ENCODE measurements around the gene MLN.

The MLN gene

DNA sequence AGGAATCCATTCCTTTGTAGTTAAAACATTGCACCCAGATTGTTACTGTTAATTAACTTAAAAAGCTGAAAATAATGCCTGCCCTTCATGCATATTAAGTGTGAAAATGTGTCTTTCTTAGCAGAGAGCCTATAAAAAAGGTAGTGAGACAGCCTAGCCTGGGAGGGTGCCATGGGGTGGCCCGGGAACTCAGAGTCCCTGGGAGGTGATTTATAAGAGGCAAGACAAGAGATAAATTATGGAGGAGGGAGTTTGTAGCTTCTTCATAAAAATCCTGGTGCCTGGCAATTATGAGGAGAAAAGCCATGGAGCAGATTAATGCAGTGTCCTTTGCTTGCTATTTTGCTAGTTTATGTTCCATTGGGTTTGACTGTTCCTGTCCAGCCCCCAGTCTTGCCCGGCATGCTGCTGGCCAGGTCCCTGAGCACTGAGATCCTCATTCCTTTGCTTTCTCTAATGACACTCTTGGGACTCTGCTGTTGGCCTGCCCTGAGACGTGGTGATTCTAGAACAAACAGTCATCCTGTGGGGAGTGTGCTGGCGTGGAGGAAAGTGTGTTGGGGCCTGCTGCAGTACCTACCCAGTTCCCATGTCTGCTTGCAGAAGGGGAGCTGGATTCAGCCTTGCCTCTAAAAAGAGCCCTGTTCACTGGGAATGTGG, 4.2 kb downstream of the MLN start:
- Mint-ChIP-seq H3K27ac (no peak overlapping the region), H3K27me3 (peaks cover 25 to 73% of the 10 kb centered on the region in 2 donors), H3K4me3 (no peak overlapping the region), H3K9me3 (no peaks in the 10 kb centered on the region), H3K4me1 (ENCODE audit: low read depth in 2 of 2) (no peaks in the 10 kb centered on the region), H3K36me3 (ENCODE audit: insufficient read depth) (no peaks in the 10 kb centered on the region)
- DNase-seq (no peak), ATAC-seq (replicated peaks) (no peak)

DNA sequence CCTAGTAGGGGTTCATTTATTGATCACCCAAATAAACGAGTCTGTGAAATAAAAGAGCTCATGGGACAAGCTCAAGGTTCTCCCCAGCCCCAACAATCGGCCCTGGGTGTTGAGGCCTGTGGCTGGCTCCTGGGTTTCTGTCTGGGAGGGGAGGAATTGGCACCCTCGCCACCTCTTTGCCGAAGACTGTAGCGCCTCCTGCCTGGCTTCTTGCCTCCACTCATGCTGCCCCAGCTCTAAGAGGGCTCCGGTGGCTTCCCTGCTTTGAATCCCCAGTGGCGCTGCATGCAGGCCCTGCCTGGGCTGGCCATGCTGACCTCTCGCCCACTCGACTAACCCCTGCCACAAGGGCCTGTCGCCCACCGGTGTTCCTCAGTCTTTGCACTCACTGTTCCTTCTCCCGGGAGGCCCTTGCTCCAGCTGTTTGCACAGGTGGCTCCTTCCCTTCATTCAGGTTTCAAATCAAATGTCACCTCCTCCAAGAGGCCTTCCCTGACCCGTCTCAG, 5.4 kb downstream of the MLN start:
- Mint-ChIP-seq H3K27me3 (peaks cover 19 to 67% of the 10 kb centered on the region in 2 donors), H3K36me3 (ENCODE audit: insufficient read depth) (no peaks in the 10 kb centered on the region), H3K4me3 (no peak overlapping the region), H3K27ac (no peak overlapping the region), H3K4me1 (ENCODE audit: low read depth in 2 of 2) (no peaks in the 10 kb centered on the region), H3K9me3 (no peaks in the 10 kb centered on the region)
- no peak for ATAC-seq (replicated peaks)
- no peak for DNase-seq

DNA sequence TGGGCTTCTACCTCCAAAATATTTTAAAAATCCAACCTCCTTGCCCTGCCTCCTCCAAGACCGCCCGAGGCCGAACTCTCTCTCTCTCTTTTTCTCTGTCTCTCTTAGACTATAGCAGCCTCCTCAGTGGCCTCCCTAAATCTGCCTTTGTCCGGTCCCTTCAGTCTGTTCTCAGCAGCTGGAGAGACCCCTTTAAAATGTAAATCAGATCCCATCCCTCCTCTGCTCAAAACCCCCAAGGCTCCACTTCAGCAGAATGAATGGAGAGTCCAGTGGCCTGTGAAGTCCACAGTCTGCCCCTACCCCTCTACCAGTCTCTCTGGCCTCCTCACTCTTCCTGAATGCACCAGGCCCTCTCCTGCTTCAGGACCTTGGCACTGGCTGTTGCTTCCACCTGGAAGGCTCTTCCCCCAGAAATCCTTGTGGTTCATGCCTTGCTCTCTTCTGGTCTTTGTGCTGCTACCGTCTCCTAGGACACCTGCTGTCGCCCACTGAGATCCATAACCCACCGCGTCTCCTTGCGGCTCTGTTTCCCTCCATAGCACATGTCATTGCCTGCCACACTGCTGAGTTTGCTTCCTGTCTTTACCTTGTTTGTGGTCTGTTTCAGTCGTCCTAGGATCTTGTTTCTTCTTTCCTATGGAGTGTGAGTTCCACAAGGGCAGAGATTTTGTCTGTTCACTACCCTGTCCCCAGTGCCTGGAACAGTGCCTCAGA, 6.0 kb downstream of the MLN start:
- Mint-ChIP-seq H3K27me3 (peaks cover 19 to 63% of the 10 kb centered on the region in 2 donors), H3K27ac (no peak overlapping the region), H3K4me3 (no peak overlapping the region), H3K36me3 (ENCODE audit: insufficient read depth) (no peaks in the 10 kb centered on the region), H3K9me3 (no peaks in the 10 kb centered on the region), H3K4me1 (ENCODE audit: low read depth in 2 of 2) (no peaks in the 10 kb centered on the region)
- DNase-seq = no peak
- ATAC-seq (replicated peaks) = no peak

DNA sequence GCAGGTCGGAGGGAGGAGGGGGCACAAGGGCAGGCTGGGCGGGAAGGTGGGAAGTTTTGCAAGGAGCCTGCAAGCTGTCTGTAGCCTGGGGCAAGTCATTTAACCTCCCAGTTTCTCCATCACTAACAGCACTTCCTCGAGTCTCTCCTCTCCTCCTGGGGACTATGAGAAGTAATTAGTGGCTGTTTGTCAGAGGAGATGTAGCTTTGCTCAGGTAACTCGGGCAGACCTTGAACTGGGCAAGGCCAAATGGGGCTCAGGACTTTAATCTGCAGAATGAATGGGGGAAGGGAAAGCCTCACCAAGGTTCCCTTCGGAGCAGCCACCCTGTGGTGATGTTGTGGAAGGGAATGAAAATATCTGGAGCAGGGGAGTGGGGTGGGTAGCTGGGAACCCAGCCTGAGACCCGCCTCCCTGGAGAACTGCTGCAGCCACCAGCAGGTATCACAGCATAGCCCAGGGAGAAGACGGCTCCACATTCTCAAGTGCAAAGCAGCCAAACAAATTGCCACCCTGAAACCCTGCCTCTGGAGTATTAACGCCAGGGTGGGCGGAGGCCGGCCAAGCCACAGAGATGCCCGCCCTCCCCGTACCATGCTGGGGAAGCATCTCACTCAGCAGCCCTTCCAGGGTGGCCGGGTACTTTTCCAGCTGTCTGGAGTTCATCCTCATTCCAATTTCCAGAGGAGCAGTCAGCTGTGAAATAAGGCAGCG, 8.7 kb downstream of the MLN start:
- Mint-ChIP-seq H3K4me3 (no peak overlapping the region), H3K27ac (no peak overlapping the region), H3K36me3 (ENCODE audit: insufficient read depth) (no peaks in the 10 kb centered on the region), H3K27me3 (peaks cover 19 to 47% of the 10 kb centered on the region in 2 donors), H3K4me1 (ENCODE audit: low read depth in 2 of 2) (peaks cover 0 to 2% of the 10 kb centered on the region in 2 donors), H3K9me3 (no peaks in the 10 kb centered on the region)
- no peak for DNase-seq
- no peak for ATAC-seq (replicated peaks)

DNA sequence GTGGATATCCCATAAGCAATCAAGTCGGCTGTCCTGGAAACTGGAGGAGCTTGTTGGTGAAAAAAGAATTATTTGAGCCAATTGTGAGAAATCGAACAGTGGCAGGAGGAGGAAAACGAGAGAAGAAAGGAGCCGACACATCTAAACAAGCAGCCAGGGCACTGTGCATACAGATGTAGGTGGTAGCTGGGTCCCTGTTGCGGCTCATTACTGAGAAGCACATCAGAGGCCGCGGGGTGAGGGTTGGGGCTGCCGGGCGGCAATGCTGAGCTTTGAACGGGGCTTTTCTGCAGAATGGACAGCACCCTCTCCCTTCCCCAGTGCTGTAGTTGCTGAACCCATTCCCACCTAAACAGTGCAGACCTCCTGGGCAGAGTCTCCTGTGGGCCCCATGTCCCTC, 10.8 kb downstream of the MLN start:
- H3K27ac Mint-ChIP-seq = no peak overlapping the region
- H3K4me3 Mint-ChIP-seq = no peak overlapping the region
- peaks cover 9 to 26% of the 10 kb centered on the region in 2 donors for H3K27me3 Mint-ChIP-seq
- ATAC-seq (replicated peaks) (no peak), DNase-seq (no peak)
- no peaks in the 10 kb centered on the region for H3K9me3 Mint-ChIP-seq
- H3K36me3 Mint-ChIP-seq (ENCODE audit: insufficient read depth) = peaks cover 9% of the 10 kb centered on the region
- peaks cover 10 to 11% of the 10 kb centered on the region in 2 donors for H3K4me1 Mint-ChIP-seq (ENCODE audit: low read depth in 2 of 2)

DNA sequence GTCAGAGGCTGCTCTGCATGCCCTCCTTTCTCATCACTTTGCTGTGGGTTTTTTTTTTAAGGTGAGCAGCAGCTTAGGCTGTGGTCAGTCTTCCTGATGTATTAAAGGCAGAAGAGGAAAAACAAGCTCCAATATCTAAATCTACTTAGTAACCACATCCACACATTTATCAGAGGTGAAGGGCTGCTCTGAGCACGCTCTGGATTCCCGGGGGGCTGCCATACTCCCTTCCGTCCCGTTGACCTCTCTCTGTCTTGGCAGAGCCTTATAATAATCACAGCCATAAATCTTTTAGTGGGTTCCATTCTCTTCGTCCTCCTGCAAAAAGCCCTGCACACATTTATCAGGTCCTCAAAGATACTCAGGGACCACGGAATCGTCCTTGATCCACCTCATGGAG, 12.2 kb downstream of the MLN start:
- H3K27me3 Mint-ChIP-seq = peaks cover 0 to 13% of the 10 kb centered on the region in 2 donors
- no peaks in the 10 kb centered on the region for H3K9me3 Mint-ChIP-seq
- DNase-seq (no peak), ATAC-seq (replicated peaks) (no peak)
- peaks cover 22 to 23% of the 10 kb centered on the region in 2 donors for H3K4me1 Mint-ChIP-seq (ENCODE audit: low read depth in 2 of 2)
- no peak overlapping the region for H3K27ac Mint-ChIP-seq
- no peak overlapping the region for H3K4me3 Mint-ChIP-seq
- peaks cover 13% of the 10 kb centered on the region for H3K36me3 Mint-ChIP-seq (ENCODE audit: insufficient read depth)

DNA sequence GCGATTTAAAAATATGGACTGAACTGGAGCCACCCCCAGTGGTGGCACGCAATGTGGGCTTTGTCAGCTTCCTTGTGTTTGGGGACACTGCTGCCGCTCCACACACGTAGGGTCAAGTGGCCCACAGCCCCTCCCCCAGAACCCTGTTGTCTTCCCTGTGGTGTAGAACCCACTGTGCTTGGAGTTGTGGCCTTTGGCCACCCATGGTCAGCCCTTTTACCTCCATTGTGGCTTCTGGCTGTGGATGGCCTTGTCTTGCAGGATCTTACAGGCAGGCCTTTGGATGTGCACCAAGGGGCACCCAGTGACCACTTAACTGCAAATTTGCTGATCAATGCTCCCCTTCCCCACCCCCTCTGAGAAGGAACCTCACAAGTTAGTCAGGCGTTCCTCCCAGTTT, 12.9 kb downstream of the MLN start:
- Mint-ChIP-seq H3K36me3 (ENCODE audit: insufficient read depth) (peaks cover 15% of the 10 kb centered on the region), H3K27me3 (peaks cover 0 to 7% of the 10 kb centered on the region in 2 donors), H3K9me3 (no peaks in the 10 kb centered on the region), H3K27ac (no peak overlapping the region), H3K4me3 (no peak overlapping the region), H3K4me1 (ENCODE audit: low read depth in 2 of 2) (peaks cover 29 to 30% of the 10 kb centered on the region in 2 donors)
- DNase-seq (no peak), ATAC-seq (replicated peaks) (no peak)

DNA sequence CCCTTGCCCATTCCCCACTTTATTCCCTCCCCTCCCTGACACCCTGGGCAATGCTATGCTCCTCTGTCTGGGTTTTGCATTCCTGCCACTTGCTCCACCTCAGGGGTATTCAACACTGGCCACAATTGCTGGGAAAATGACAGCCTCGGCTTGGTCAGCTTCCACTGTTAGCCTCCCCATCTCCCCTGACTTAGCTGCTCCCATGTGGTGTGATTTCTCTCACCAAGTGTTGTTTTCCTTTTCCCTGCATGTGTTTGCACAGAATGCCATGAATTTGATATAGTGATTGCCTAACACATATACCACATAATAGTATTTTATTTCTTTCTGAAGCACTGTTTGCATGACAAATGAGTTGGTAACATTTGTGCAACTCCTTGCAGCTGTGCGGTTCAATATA, 13.4 kb downstream of the MLN start:
- ATAC-seq (replicated peaks) (no peak), DNase-seq (no peak)
- Mint-ChIP-seq H3K4me3 (peak overlapping the region; percentile 17 to 28), H3K27ac (no peak overlapping the region), H3K9me3 (no peaks in the 10 kb centered on the region), H3K36me3 (ENCODE audit: insufficient read depth) (peaks cover 19% of the 10 kb centered on the region), H3K4me1 (ENCODE audit: low read depth in 2 of 2) (peaks cover 30 to 35% of the 10 kb centered on the region in 2 donors), H3K27me3 (peaks cover 0 to 7% of the 10 kb centered on the region in 2 donors)

DNA sequence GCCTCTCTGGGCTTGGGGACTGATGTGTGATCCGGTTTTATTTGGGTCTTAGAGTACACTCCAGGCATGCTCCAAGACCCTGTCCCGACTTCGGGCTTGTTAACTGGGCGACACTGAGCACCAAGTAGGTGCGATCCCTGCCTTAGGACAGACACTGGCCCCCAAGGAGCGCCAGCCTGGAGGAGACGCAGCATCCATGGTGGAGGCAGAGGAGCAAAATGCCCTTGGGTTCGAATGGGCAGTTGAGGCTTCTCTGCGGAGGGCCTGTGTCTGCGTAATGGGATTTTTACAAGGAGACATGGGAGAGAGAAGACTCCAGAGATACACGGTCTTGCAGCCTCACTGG, 14.3 kb downstream of the MLN start:
- no peak for DNase-seq
- H3K4me3 Mint-ChIP-seq = peak overlapping the region; percentile 76 to 79
- H3K27me3 Mint-ChIP-seq = peaks cover 0 to 7% of the 10 kb centered on the region in 2 donors
- peaks cover 39 to 44% of the 10 kb centered on the region in 2 donors for H3K4me1 Mint-ChIP-seq (ENCODE audit: low read depth in 2 of 2)
- H3K9me3 Mint-ChIP-seq = no peaks in the 10 kb centered on the region
- peaks cover 27% of the 10 kb centered on the region for H3K36me3 Mint-ChIP-seq (ENCODE audit: insufficient read depth)
- no peak for ATAC-seq (replicated peaks)
- peak overlapping the region; percentile 64 to 70 for H3K27ac Mint-ChIP-seq

DNA sequence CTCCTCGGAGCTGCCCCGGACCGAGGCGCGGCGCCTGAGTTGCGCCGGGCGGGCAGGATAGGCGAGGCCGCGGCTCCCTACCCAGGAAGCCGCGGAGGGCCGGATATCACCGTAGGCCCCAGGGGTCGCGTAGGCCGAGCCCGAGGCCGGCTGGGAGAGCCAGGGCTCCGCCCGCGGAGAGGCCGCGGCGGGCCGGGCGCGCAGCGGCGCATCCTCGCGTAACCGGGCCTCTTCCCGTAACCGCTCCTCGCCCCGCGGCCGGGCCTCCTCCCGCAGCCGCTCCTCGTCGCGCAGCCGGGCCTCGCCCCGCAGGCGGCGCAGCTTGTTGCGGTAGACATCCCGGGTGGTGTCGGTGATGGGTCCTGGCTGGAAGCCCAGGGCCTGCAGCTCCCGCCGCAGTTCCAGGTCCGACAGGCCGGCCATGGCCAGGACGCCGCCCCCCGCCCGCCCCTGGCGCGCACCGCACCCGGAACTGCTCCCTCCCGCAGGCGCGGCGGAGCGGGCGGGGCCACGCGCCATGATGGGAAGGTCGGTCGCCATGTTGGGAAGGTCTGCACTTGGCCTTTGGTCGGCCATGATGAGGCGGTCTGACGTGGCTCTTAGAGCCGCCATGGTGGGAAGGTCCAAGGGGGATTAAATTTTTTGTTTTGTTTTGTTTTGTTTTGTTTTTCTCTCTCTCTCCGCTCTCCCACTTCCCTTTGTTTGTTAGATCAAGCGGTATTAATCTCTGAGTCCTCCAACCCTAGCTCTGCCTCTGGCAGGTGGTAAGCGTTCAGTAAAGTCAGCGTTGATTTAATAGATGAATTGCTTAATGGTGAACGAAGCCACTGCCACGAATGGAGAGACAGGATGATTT, 14.9 kb downstream of the MLN start, which contains the start of gene LEMD2:
Gene LEMD2, minus strand, starts transcription at position 437 of the 856 bp plus-strand sequence. Its CDS starts 14 bp downstream, at position 423.
- peak within 1 kb of the TSS; percentile 93 to 94 for H3K27ac Mint-ChIP-seq
- peak; percentile 92 to 95 (median 95) for DNase-seq
- ATAC-seq (replicated peaks) = peak; percentile 88
- peaks cover 0 to 7% of the 10 kb centered on the region in 2 donors for H3K27me3 Mint-ChIP-seq
- H3K9me3 Mint-ChIP-seq = no peaks in the 10 kb centered on the region
- peaks cover 31% of the 10 kb centered on the region for H3K36me3 Mint-ChIP-seq (ENCODE audit: insufficient read depth)
- H3K4me1 Mint-ChIP-seq (ENCODE audit: low read depth in 2 of 2) = peaks cover 41 to 49% of the 10 kb centered on the region in 2 donors
- peak within 1 kb of the TSS; percentile 86 to 88 for H3K4me3 Mint-ChIP-seq

DNA sequence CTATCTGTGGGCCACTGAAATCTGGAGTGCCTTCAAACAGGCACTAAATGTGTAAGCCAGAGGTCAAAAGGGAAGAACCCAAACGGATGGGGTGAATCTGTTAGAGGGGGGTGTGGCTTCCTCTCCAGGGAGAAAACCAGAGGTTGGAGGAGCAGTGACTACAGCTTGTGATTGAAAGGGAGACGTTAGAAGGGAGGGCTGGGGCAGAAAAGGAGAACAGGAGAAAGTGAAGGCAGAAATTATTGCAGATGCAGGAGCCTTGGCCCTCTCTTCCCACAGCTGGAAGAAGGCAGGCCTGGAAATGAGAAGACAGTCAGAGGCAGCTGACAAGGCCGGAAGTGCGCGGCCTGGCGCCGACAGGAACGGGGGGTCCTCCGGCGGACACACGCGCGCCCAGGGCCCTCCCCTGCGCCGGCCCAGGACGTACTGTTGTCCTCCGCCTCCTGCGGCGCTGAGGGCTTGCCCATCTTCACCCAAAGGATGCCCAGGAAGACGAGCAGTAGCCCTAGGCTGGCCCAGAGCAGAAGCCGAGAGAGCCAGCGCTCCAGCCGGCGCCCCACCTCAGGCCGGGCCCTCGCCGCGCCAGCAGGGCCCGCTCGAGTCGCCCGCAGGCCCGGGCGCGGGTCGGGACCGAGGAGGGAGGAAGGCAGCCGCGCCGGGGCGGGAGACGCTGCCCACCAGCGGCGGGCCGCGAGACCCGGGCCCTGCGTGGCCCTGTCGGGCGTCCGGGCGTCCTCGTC, 15.7 kb downstream of the MLN start:
- H3K9me3 Mint-ChIP-seq = no peaks in the 10 kb centered on the region
- peaks cover 45 to 54% of the 10 kb centered on the region in 2 donors for H3K4me1 Mint-ChIP-seq (ENCODE audit: low read depth in 2 of 2)
- peak overlapping the region; percentile 86 to 88 for H3K4me3 Mint-ChIP-seq
- ATAC-seq (replicated peaks) = peak; percentile 46
- DNase-seq = peak; percentile 40 to 55 (median 46)
- peaks cover 0 to under 1% of the 10 kb centered on the region in 2 donors for H3K27me3 Mint-ChIP-seq
- peaks cover 39% of the 10 kb centered on the region for H3K36me3 Mint-ChIP-seq (ENCODE audit: insufficient read depth)
- H3K27ac Mint-ChIP-seq = peak overlapping the region; percentile 93 to 94

DNA sequence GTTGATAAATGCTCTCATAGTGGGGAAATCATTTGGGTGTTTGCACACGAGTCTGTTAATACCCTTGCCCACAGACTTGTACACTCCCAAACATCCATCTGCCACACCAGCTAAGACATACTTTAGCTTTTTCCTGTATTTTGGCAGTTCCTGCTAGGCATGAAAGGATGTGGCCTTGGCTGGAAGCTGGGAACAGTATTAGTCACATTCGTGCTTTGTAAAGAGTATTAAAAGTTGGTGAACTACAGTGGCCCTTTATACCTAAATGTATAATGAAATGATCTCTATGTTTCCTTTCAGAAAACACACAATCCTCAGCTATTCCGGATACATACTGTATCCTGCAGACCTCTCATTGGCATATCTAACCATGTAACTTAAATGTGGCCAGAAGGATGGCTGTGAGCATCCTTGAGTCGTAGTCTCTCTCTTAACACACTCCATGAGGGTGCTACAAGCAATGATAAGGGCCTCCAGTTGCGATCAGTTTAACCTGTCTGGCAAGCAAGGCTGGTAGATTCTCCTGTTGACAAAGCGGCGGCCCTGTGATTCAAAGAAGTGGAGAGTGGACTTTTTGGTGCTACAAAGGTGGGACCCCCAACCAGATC, 16.4 kb downstream of the MLN start:
- ATAC-seq (replicated peaks) (no peak), DNase-seq (no peak)
- Mint-ChIP-seq H3K27ac (peak overlapping the region; percentile 93 to 94), H3K4me1 (ENCODE audit: low read depth in 2 of 2) (peaks cover 48 to 57% of the 10 kb centered on the region in 2 donors), H3K9me3 (no peaks in the 10 kb centered on the region), H3K4me3 (peak overlapping the region; percentile 86 to 88), H3K36me3 (ENCODE audit: insufficient read depth) (peaks cover 44% of the 10 kb centered on the region), H3K27me3 (no peaks in the 10 kb centered on the region)
